NCI-H1105 treated with DMSO at 0.1 percent for 48 hours (cell line): ENCODE measurements around the gene C5orf34.
A peak's percentile ranks its signal among the peaks of the same experiment; 100 is the strongest.
"Not testable (repeated sequence)": the region's sequence is repeated elsewhere in the genome, so short reads cannot be mapped to it uniquely, and the experiment has no call there.

Experiments
- DNase-seq: peaks from one replicate; lab custom pipeline; 2025; lab: John Stamatoyannopoulos, UW

The C5orf34 gene, protein sequence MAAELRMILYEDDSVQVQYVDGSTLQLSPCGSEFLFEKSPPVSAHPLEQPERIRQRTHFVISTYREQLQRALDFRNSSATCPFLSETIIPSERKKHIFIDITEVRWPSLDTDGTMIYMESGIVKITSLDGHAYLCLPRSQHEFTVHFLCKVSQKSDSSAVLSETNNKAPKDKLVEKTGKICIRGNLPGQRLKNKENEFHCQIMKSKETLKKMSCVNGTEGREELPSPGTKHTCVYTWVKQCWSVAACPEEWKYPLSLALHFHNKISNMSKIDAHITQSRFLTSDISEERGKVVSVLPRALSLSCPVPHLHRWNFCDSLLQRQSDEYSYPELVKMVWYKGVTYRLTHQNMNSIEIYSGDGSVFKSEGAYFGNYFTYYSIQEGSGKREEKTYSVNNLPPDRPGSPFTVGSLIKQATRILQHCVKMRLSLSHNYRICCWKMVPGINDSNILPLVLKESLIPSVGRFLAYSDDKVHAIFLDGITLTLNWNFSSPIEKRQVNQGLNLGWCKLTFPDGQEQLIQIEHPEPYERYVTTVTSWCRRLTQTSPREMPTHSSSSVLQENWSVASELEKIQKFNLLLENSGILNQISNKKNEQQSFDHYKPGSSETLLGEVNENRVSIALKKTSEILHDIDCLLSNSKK

DNA sequence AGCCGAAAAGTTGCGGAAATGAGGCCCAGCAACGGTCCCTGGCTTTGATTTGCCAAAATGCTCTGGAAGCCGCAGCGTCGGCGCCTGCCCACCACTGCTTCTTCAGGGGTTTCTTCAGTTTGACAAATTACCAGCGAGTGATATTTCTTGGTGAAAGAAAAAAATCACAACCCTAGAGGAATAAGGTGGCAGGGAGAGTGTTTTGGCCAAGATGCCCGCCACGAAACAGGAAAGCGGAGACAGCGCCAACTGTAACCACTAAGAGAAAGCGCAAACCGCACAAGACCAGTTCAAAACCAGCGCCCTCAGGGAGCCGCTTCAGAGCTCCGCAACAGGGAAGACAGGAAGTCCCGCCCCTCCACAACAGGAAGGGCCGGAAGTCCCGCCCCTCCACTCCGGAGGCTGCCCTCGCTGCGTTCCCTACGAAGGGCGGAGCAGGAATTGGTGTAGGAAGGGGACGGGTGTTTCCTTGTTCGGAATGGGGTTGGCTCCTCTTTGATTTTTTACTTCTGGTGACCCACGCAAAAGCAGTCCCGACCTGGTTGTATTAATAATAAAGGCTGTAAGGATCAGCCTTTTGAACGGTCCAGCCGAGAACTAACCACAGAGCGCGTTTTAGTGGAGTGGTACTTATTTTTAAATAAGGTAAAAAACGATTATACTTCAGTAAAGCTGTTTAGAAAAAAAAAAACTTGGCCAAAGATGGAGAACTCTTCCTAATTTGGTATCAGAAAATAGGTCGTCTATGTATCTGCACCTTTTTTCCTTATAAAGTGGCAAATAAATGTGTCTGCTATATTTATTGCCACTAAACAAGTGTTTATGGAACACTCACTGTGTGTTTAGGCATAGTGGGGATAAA, at the start of gene C5orf34:
C5orf34 (minus strand) TSS at position 333 of the 862 bp plus-strand sequence. CDS start 5,809 bp downstream, outside the sequence.
- DNase-seq, result peak; percentile 95

GRCh38 chr5:43564289-43564850, 49.4 kb upstream of the C5orf34 start:
- no peak for DNase-seq

GRCh38 chr5:43563321-43563720, 48.4 kb upstream of the C5orf34 start:
- no peak for DNase-seq

DNA sequence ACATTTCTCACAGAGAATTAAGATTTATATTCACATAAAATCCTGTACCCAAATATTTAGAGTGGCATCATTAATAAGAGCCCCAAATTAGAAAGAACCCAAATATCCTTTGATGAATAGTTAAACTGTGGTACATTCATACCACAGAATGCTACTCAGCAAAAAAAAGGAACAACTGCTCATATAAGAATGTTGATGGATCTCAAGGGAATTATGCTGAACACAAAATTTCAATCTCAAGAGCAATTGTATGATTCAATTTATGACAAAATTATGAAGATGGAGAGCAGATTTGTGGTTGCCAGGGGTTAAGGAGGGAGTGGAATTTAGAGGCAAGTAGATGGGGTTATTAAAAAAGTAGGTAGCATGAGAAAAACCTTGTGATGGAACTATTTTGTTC, 46.4 kb upstream of the C5orf34 start:
- no peak for DNase-seq

- no peak for DNase-seq
Measured at GRCh38 chr5:43560128-43560527, 45.2 kb upstream of the C5orf34 start.

DNA sequence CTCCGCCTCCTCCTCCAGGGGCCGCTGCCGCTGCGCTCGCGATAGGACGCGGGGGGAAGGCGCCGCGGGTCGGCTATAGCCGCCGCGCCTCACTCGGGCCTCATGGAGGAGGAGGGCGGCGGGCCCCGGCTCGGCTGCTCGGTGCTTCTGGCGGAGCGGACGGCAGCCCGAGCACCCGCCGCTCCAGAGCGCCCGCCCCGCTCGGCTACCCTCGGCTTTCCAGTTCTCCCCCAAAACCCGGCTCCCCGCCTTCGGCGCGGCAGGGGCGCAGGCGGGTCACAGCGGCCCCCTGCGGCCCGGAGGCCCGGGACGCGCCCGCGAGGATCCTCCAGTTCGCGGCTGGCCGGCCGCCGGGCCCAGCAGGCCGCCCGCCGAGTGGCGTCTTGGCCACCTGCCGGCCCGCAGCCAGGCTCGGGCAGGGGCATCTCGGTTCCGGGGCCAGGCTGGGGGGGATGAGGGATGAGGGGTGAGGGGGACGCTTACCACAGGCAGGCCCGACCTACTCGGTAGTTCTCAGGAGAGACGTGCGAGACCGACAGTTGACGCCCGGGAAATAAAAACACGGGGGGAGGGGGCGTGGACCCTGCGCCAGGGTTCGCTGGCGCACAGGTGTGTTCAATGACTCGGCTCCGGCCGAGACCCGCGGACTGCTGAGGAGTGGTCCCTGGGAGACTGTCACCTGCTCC, 42.1 kb upstream of the C5orf34 start, which contains the start of gene PAIP1:
PAIP1 (minus strand) TSS at position 221 of the 686 bp plus-strand sequence. CDS start 231 bp downstream, outside the sequence.
- DNase-seq, result peak; percentile 79

- DNase-seq, result not testable (repeated sequence)
Measured at GRCh38 chr5:43556607-43556856, 41.6 kb upstream of the C5orf34 start.

DNA sequence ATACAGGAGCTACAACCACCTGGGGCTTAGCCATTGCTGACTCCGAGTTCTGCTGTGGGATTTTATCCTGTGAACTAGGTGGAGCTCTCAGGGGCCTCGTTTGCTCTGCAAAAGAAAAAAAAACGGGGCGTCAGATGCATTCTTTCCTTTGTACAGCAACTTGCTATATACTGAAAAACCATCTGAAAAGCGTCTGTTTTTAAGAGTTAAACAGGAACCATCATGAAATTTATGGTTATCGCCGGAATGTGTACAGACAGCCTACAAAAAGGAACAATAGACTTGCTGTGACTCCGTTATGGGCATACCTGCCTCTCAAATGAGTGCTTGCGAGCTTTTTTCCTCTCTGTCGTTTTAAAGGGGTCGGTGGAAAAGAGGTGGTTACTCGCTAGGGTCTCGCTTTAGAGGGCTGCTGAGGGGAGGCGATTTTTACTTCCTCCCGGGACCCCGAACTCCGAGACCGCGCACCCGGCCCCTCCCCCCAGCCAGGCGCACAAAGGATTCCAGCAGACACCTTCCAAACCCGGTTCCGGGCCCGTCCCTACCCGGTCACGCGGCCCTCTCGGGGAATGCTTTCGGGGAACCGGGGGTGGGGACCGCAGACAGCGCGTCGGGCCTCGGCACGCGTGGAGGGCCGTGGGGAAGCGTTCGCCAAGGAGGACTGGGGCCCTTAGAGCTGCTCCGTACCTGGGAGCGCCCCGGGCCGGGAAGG, 41.1 kb upstream of the C5orf34 start:
- peak; percentile 43 for DNase-seq

- no peak for DNase-seq
Measured at GRCh38 chr5:43554497-43554896, 39.5 kb upstream of the C5orf34 start.

GRCh38 chr5:43553381-43553780, 38.4 kb upstream of the C5orf34 start:
- no peak for DNase-seq

DNA sequence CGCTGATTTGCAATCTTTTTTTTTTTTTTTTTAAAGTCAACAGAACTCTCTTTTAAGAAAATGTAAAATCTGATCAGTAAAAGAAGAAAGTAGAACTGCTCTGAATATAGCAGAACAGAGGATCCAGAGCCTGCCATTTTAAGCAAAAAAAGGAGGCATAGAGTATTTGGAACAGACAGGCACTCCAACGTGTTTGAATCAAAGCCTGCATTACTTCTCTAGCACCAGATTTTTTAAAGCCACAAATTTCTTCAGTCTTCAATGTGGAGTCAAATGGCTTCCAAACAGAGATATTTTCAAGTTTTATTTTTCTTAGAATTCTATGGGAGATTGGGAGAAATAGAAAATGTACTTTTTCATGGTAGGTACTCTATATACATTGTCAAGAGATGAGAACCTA, 36.8 kb upstream of the C5orf34 start:
- no peak for DNase-seq

- DNase-seq, result not testable (repeated sequence)
Measured at GRCh38 chr5:43549272-43549671, 34.3 kb upstream of the C5orf34 start.

DNA sequence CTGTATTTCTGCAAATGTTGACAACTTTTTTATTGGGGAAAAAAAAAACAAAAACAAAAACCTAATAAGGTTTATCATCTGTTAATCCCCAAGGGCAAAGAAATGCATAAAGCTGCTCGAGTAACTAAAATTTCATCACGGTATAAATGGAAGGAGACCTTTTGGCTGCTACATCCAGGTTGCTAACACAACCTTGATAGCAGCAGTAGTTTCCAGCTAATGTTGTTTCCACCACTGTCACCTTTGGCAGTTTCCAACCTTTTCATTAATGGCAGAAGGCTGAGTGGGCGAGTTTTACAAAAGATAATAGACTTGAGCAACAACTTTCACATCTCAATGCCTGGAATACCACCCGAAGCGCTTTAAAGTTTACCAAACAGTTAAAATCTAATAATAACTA, 33.4 kb upstream of the C5orf34 start:
- no peak for DNase-seq

DNA sequence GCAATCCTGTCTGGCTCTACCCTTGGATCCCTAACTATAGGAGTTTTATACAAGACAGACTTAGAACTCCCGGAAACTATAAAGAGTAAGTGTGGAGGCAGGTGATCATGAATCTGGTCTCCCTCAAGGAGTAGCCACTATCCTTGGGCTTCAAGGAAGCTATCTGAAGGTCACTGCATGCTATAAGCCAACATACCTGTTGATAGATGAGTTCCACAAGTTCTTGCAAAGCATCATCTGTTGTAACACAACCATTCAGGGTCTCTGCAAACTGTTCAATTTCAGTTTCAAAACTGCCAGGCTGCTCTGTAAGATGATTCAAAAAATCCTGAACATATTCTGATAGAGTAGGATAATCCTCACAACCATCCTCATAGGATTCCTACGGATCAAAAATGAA, 32.6 kb upstream of the C5orf34 start:
- DNase-seq, result no peak

DNA sequence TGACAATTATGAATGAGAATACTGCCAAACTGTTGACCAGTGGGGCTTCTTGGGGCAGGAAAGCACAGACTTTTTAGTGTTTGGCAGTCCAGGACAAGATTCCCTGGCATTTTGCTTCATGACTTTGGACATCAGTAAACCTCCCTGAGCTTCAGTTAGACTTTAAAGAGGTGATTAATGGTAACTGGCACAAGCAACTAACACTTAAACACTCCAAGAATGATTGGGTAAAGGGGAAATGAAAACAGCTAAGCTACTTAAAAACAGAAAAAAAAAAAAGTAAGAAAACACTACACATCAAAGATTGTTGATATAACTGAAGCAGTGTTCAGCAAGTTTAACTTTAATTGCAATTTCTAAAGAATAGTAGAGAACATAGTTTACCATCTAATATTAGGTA, 28.5 kb upstream of the C5orf34 start:
- DNase-seq, result no peak

- no peak for DNase-seq
Measured at GRCh38 chr5:43540746-43541145, 25.8 kb upstream of the C5orf34 start.

GRCh38 chr5:43536972-43537371, 22.0 kb upstream of the C5orf34 start:
- no peak for DNase-seq

- DNase-seq, result no peak
Measured at GRCh38 chr5:43533646-43534045, 18.7 kb upstream of the C5orf34 start.

- DNase-seq, result no peak
Measured at GRCh38 chr5:43530648-43531047, 15.7 kb upstream of the C5orf34 start.

GRCh38 chr5:43523662-43524072, 8.7 kb upstream of the C5orf34 start:
- no peak for DNase-seq

DNA sequence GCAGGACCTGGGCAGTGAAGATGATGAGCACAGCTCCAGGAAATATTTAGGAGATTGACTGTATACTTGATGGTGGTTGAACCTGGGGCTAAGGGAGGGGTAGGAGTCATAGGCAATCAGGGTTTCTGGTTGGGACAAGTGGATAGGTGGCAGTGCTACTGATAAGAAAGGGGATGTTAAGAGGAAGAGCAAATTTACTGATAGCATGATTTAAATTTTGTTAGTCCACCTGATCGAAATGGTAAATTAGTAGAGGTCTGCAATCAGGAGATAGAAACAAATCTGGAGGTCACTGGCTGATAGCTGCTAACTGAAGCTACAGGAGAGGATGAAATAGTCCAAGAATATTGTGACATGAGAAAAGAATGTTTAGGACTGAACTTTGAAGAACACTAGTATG, 5.7 kb upstream of the C5orf34 start:
- DNase-seq, result no peak
